Endodermal cell (in vitro differentiated cells): ENCODE measurements around the gene OR10AD1. TPM values are rescaled to one million over a fixed set of nuclear protein-coding genes. Genes with fewer than 3 reads are reported as not detected.
A peak's percentile ranks its signal among the peaks of the same experiment; 100 is the strongest.

ENCODE experiments used
- DNase-seq: peaks from one replicate; pipeline ENCODE4 v3.0.0-alpha.2; 2017
- H3K27ac ChIP-seq: 2 replicates; pipeline ENCODE4 v1.5.1; 2013; ENCODE audit warnings: mild to moderate bottlenecking, low read depth, low read length, moderate library complexity
- H3K27me3 ChIP-seq: 2 replicates; pipeline ENCODE4 v1.6.1; 2013; ENCODE audit warnings: mild to moderate bottlenecking, low read length, moderate library complexity; ENCODE audit not compliant: insufficient read depth, control insufficient read depth, poor library complexity, severe bottlenecking
- H3K36me3 ChIP-seq: 2 replicates; pipeline ENCODE4 v1.7.0; 2013; ENCODE audit warnings: mild to moderate bottlenecking, low read length, moderate library complexity; ENCODE audit not compliant: control insufficient read depth, insufficient read depth
- H3K4me1 ChIP-seq: one replicate; pipeline ENCODE4 v1.7.0; 2013; ENCODE audit warnings: low read length; ENCODE audit not compliant: control insufficient read depth, insufficient read depth
- H3K4me3 ChIP-seq: 2 replicates; pipeline ENCODE4 v1.5.1; 2013; ENCODE audit warnings: mild to moderate bottlenecking, low read length, moderate library complexity
- H3K9ac ChIP-seq: 2 replicates; pipeline ENCODE4 v1.6.1; 2013; ENCODE audit warnings: mild to moderate bottlenecking, low read length, moderate library complexity; ENCODE audit not compliant: poor library complexity, severe bottlenecking; ENCODE audit errors: extremely low read depth
- H3K9me3 ChIP-seq: 2 replicates; pipeline ENCODE4 v1.6.1; 2013; ENCODE audit warnings: mild to moderate bottlenecking, low read length, moderate library complexity; ENCODE audit not compliant: control insufficient read depth
- H3K27ac Mint-ChIP-seq: 2 replicates; pipeline ENCODE4 v1.8.0; 2020; ENCODE audit warnings: mixed read lengths
- H3K27me3 Mint-ChIP-seq: 2 replicates; pipeline ENCODE4 v1.8.0; 2021; ENCODE audit warnings: mild to moderate bottlenecking, mixed read lengths; ENCODE audit not compliant: insufficient read depth
- H3K36me3 Mint-ChIP-seq: 2 replicates; pipeline ENCODE4 v1.8.0; 2020; ENCODE audit warnings: low read depth, mixed read lengths
- H3K4me1 Mint-ChIP-seq: 2 replicates; pipeline ENCODE4 v1.8.0; 2020; ENCODE audit warnings: mixed read lengths
- H3K4me3 Mint-ChIP-seq: 2 replicates; pipeline ENCODE4 v1.8.0; 2020; ENCODE audit warnings: mild to moderate bottlenecking, moderate library complexity, mixed read lengths
- H3K9me3 Mint-ChIP-seq: 2 replicates; pipeline ENCODE4 v1.8.0; 2020; ENCODE audit warnings: mild to moderate bottlenecking, mixed read lengths
- CTCF ChIP-seq: fragments of 200-600 bp; sonication (generic); conservative IDR thresholded peaks from 2 replicates; pipeline ENCODE4 v1.5.0; 2021; ENCODE audit warnings: antibody characterized with exemption, mild to moderate bottlenecking
- WGBS, 2 experiments: methylation state at CpG; one replicate each; pipeline versions ENCODE4 v1.1.5 to v1.1.7; 2013; ENCODE audit warnings: missing lambda C conversion rate in 2 of 2, mixed read lengths in 1 of 2; ENCODE audit not compliant: insufficient coverage in 1 of 2, insufficient read length in 1 of 2; 5-methylcytosine and 5-hydroxymethylcytosine counted together
- total RNA-seq, 2 donors: library from RNA; stranded (reverse); fragmentation: NEBNext Ultra II Directional in 1 of 2; extraction: Animal tissue kit (Norgen Biotek cat#: 25700) in 1 of 2; gene quantifications; 2 replicates in 1 of 2; 3 replicates in 1 of 2; pipeline ENCODE4 v1.2.1, GENCODE V29; 2021

OR10AD1 gene
- total RNA-seq, 2 donors from 2014 or later = not detected

- no peaks in the 10 kb centered on the region for H3K36me3 Mint-ChIP-seq
- peak overlapping the region; percentile 66 for H3K4me3 Mint-ChIP-seq
- no peaks in the 10 kb centered on the region for H3K9me3 ChIP-seq
- TF ChIP-seq CTCF = no peak
- H3K4me3 ChIP-seq = peak overlapping the region; percentile 83
- H3K27ac ChIP-seq = peak overlapping the region; percentile 85
- no peaks in the 10 kb centered on the region for H3K4me1 Mint-ChIP-seq
- no peaks in the 10 kb centered on the region for H3K4me1 ChIP-seq
- H3K9me3 Mint-ChIP-seq = no peaks in the 10 kb centered on the region
- peaks cover 99% of the 10 kb centered on the region for H3K27me3 Mint-ChIP-seq
- H3K27me3 ChIP-seq = peaks cover 98% of the 10 kb centered on the region
- H3K9ac ChIP-seq = no peak overlapping the region
- H3K36me3 ChIP-seq = no peaks in the 10 kb centered on the region
- 37 to 40% methylated on average over 1 to 5 of the region's 7 CpGs for WGBS, 2 experiments
- DNase-seq = no peak
- H3K27ac Mint-ChIP-seq = no peak overlapping the region
Observed at GRCh38 chr12:48182631-48183030, 20.5 kb downstream of the OR10AD1 start.

- Mint-ChIP-seq H3K9me3 (no peaks in the 10 kb centered on the region), H3K4me3 (no peak overlapping the region), H3K4me1 (peaks cover 3% of the 10 kb centered on the region), H3K27me3 (peaks cover 97% of the 10 kb centered on the region), H3K36me3 (no peaks in the 10 kb centered on the region), H3K27ac (no peak overlapping the region)
- Histone ChIP-seq H3K27ac (no peak overlapping the region), H3K36me3 (no peaks in the 10 kb centered on the region), H3K27me3 (peaks cover 82% of the 10 kb centered on the region), H3K9me3 (no peaks in the 10 kb centered on the region), H3K4me3 (no peak overlapping the region), H3K4me1 (no peaks in the 10 kb centered on the region), H3K9ac (no peak overlapping the region)
- TF ChIP-seq CTCF = no peak
- 93 to 96% methylated on average over 2 of the region's 2 CpGs for WGBS, 2 experiments
- DNase-seq = no peak
Observed at GRCh38 chr12:48180857-48181495, 22.1 kb downstream of the OR10AD1 start.

- Histone ChIP-seq H3K27me3 (peaks cover 76% of the 10 kb centered on the region), H3K36me3 (no peaks in the 10 kb centered on the region), H3K4me1 (no peaks in the 10 kb centered on the region), H3K9ac (no peak overlapping the region), H3K4me3 (no peak overlapping the region), H3K27ac (no peak overlapping the region), H3K9me3 (no peaks in the 10 kb centered on the region)
- Mint-ChIP-seq H3K27me3 (peaks cover 95% of the 10 kb centered on the region), H3K27ac (no peak overlapping the region), H3K4me3 (no peak overlapping the region), H3K9me3 (no peaks in the 10 kb centered on the region), H3K4me1 (peaks cover 9% of the 10 kb centered on the region), H3K36me3 (no peaks in the 10 kb centered on the region)
- TF ChIP-seq CTCF = no peak
- WGBS, 2 experiments = 60 to 84% methylated on average over 1 of the region's 1 CpG
- no peak for DNase-seq
Observed at GRCh38 chr12:48180424-48180823, 22.7 kb downstream of the OR10AD1 start.
